ENCODE data around the gene PCDHB1.
"Not testable (repeated sequence)": the region's sequence is repeated elsewhere in the genome, so short reads cannot be mapped to it uniquely, and the experiment has no call there.

PCDHB1 gene

GRCh38 chr5:141084487-141084989, 33.4 kb downstream of the PCDHB1 start:
- no peak for DNase-seq (ENCODE audit: low read depth)

GRCh38 chr5:141094481-141095262, 43.5 kb downstream of the PCDHB1 start, which contains the start of gene PCDHB2:
TSS of gene PCDHB2 (plus strand) at chr5:141094615. CDS start at chr5:141094791, 176 bp downstream.
- no peak for DNase-seq (ENCODE audit: low read depth)

GRCh38 chr5:141095263-141095641, 44.1 kb downstream of the PCDHB1 start:
- DNase-seq (ENCODE audit: low read depth), result no peak

- not testable (repeated sequence) for DNase-seq (ENCODE audit: low read depth)
Measured at GRCh38 chr5:141096181-141096580, 45.0 kb downstream of the PCDHB1 start.

- DNase-seq (ENCODE audit: low read depth), result not testable (repeated sequence)
Measured at GRCh38 chr5:141096586-141096985, 45.4 kb downstream of the PCDHB1 start.

- DNase-seq (ENCODE audit: low read depth), result no peak
Measured at GRCh38 chr5:141100243-141100805, 49.1 kb downstream of the PCDHB1 start, which contains the start of gene PCDHB3. TSS of gene PCDHB3 (plus strand) at chr5:141100473. CDS start at chr5:141100650, 177 bp downstream.

GRCh38 chr5:141101059-141101458, 49.9 kb downstream of the PCDHB1 start:
- no peak for DNase-seq (ENCODE audit: low read depth)

- DNase-seq (ENCODE audit: low read depth), result not testable (repeated sequence)
Measured at GRCh38 chr5:141102070-141102469, 50.9 kb downstream of the PCDHB1 start.

GRCh38 chr5:141102471-141102870, 51.3 kb downstream of the PCDHB1 start:
- DNase-seq (ENCODE audit: low read depth), result not testable (repeated sequence)

- DNase-seq (ENCODE audit: low read depth), result no peak
Measured at GRCh38 chr5:141105350-141105749, 54.2 kb downstream of the PCDHB1 start.
